Forelimb muscle (tissue), 1 donor: ENCODE measurements around the gene PDE8B. TPM values are rescaled to one million over a fixed set of nuclear protein-coding genes. Genes with fewer than 3 reads are reported as not detected.

Source experiments
- DNase-seq: peaks from one replicate; pipeline ENCODE4 v3.0.0-alpha.2; 2013; ENCODE audit warnings: low read depth
- polyA plus RNA-seq: library from polyadenylated mRNA; unstranded; fragments of 120-200 nt; gene quantifications from one replicate; pipeline ENCODE4 v1.2.1, GENCODE V29; 2013; ENCODE audit not compliant: insufficient read length

The PDE8B gene
- 3.9 TPM for polyA plus RNA-seq

- DNase-seq, result no peak
Observed at GRCh38 chr5:77210091-77210963, at the start of gene PDE8B. PDE8B (plus strand) TSS chr5:77210680; CDS start chr5:77210926, 246 bp downstream.

GRCh38 chr5:77163453-77163852 is 47.0 kb upstream of the PDE8B start:
- no peak for DNase-seq

- no peak for DNase-seq
Observed at GRCh38 chr5:77167063-77167462, 43.4 kb upstream of the PDE8B start.

GRCh38 chr5:77167695-77168121 is 42.8 kb upstream of the PDE8B start:
- DNase-seq, result peak; percentile 49

GRCh38 chr5:77168161-77168878 is 42.2 kb upstream of the PDE8B start:
- no peak for DNase-seq

- DNase-seq, result no peak
Observed at GRCh38 chr5:77168879-77169244, 41.6 kb upstream of the PDE8B start.

GRCh38 chr5:77170196-77170890 is 40.1 kb upstream of the PDE8B start:
- no peak for DNase-seq

- DNase-seq, result no peak
Observed at GRCh38 chr5:77171141-77171910, 39.2 kb upstream of the PDE8B start.

GRCh38 chr5:77172713-77173328 is 37.7 kb upstream of the PDE8B start:
- no peak for DNase-seq

- DNase-seq, result no peak
Observed at GRCh38 chr5:77174526-77174925, 36.0 kb upstream of the PDE8B start.

GRCh38 chr5:77175231-77175630 is 35.2 kb upstream of the PDE8B start:
- no peak for DNase-seq

- DNase-seq, result no peak
Observed at GRCh38 chr5:77176429-77176828, 34.1 kb upstream of the PDE8B start.

GRCh38 chr5:77177576-77177975 is 32.9 kb upstream of the PDE8B start:
- no peak for DNase-seq

GRCh38 chr5:77180167-77181081 is 30.1 kb upstream of the PDE8B start:
- no peak for DNase-seq

- DNase-seq, result no peak
Observed at GRCh38 chr5:77181173-77181572, 29.3 kb upstream of the PDE8B start.

- DNase-seq, result no peak
Observed at GRCh38 chr5:77181596-77182304, 28.7 kb upstream of the PDE8B start.

GRCh38 chr5:77182367-77182766 is 28.1 kb upstream of the PDE8B start:
- DNase-seq, result no peak

GRCh38 chr5:77186652-77187370 is 23.7 kb upstream of the PDE8B start:
- DNase-seq, result no peak

- no peak for DNase-seq
Observed at GRCh38 chr5:77189421-77189820, 21.1 kb upstream of the PDE8B start.
